ENCODE data around the gene RBM19. TPM values are rescaled to one million over a fixed set of nuclear protein-coding genes. Genes with fewer than 3 reads are reported as not detected.

Gene RBM19
- polyA plus RNA-seq, 2 of the 4 experiments (the other 2 are of a cell fraction): 16.0 to 18.6 TPM

GRCh38 chr12:113990250-113991223 lies 24.4 kb upstream of the RBM19 start:
- CTCF ChIA-PET: interaction anchor here (0.5 to 3.0 kb wide), 4 partner anchors 10 to 518 kb away, joined by 4 to 15 read pairs (median 4); no protein-coding TSS in a partner anchor
- ATAC-seq: no peak

GRCh38 chr12:113988976-113989375 lies 22.9 kb upstream of the RBM19 start:
- FAIRE-seq (no peak), ATAC-seq (no peak), DNase-seq (ENCODE audit: low read depth in 1 of 2, low spot score in 1 of 2) (no peak)
- ChIA-PET POLR2A (no interaction called here), CTCF (interaction anchor here (1.0 to 1.1 kb wide), 2 partner anchors 8 to 1929 kb away, joined by 3 read pairs; no protein-coding TSS in a partner anchor)
- Histone ChIP-seq H3K4me2 (no peak overlapping the region), H3K4me3 (no peak overlapping the region), H3K9me3 (no peaks in the 10 kb centered on the region), H3K27ac (no peak overlapping the region), H3K4me1 (no peaks in the 10 kb centered on the region)
- WGBS (ENCODE audit: missing lambda C conversion rate): 3% methylated on average over 4 of the region's 4 CpGs
- TF ChIP-seq ESRRA (IDR thresholded peaks at IDR 0.05; ENCODE audit: borderline replicate concordance, low read length) (no peak), SMC3 (IDR thresholded peaks at IDR 0.05) (no peak), HOXB13 (CRISPR knock-in tag; IDR thresholded peaks at IDR 0.05; ENCODE audit: low read depth) (no peak), MAFK (IDR thresholded peaks at IDR 0.05; ENCODE audit: partially characterized antibody) (no peak), MAZ (IDR thresholded peaks at IDR 0.05; ENCODE audit: borderline replicate concordance, low read depth, low read length) (no peak), NR3C1 (IDR thresholded peaks at IDR 0.05) (no peak), FOSL2 (IDR thresholded peaks at IDR 0.05) (no peak), FOSL2 (CRISPR knock-in tag; IDR thresholded peaks at IDR 0.05) (no peak), MYC (IDR thresholded peaks at IDR 0.05; ENCODE audit: borderline replicate concordance, low read length) (no peak), KDM5A (IDR thresholded peaks at IDR 0.05) (no peak), TP53 (CRISPR knock-in tag; IDR thresholded peaks at IDR 0.05) (no peak), ZNF302 (CRISPR knock-in tag; IDR thresholded peaks at IDR 0.05) (no peak), E2F6 (IDR thresholded peaks at IDR 0.05; ENCODE audit: borderline replicate concordance, low read depth) (no peak)

More at GRCh38 chr12:113990250-113991223, 24.4 kb upstream of the RBM19 start:
- no peak for DNase-seq (ENCODE audit: low read depth in 1 of 2, low spot score in 1 of 2)
- H3K4me2 ChIP-seq: no peak overlapping the region
- H3K4me3 ChIP-seq: no peak overlapping the region
- H3K4me1 ChIP-seq: no peaks in the 10 kb centered on the region
- POLR2A ChIA-PET: no interaction called here
- TF ChIP-seq TP53 (CRISPR knock-in tag; IDR thresholded peaks at IDR 0.05) (no peak), FOSL2 (IDR thresholded peaks at IDR 0.05) (no peak), FOSL2 (CRISPR knock-in tag; IDR thresholded peaks at IDR 0.05) (no peak), JUN (IDR thresholded peaks at IDR 0.05) (no peak)
- 8% methylated on average over 10 of the region's 10 CpGs for WGBS (ENCODE audit: missing lambda C conversion rate)
- no peak for FAIRE-seq
- no peaks in the 10 kb centered on the region for H3K9me3 ChIP-seq
- H3K27ac ChIP-seq: no peak overlapping the region

GRCh38 chr12:113988064-113988451 lies 21.9 kb upstream of the RBM19 start:
- 12% methylated on average over 4 of the region's 4 CpGs for WGBS (ENCODE audit: missing lambda C conversion rate)
- H3K4me1 ChIP-seq: no peaks in the 10 kb centered on the region
- DNase-seq (ENCODE audit: low read depth in 1 of 2, low spot score in 1 of 2): no peak
- H3K27ac ChIP-seq: no peak overlapping the region
- ATAC-seq: no peak
- POLR2A ChIA-PET: no interaction called here
- no peak overlapping the region for H3K4me2 ChIP-seq
- no peak for FAIRE-seq
- TF ChIP-seq RCOR1 (IDR thresholded peaks at IDR 0.05; ENCODE audit: low read depth, low read length) (no peak), PBX3 (IDR thresholded peaks at IDR 0.05) (no peak), KDM1A (IDR thresholded peaks at IDR 0.05; ENCODE audit: low read depth) (no peak), EHF (CRISPR knock-in tag; IDR thresholded peaks at IDR 0.05) (no peak), SREBF2 (IDR thresholded peaks at IDR 0.05) (no peak), RNF2 (IDR thresholded peaks at IDR 0.05; ENCODE audit: borderline replicate concordance, low read depth) (no peak)
- no peaks in the 10 kb centered on the region for H3K9me3 ChIP-seq
- CTCF ChIA-PET: interaction anchor here (1.1 kb wide), 1 partner anchor 1930 kb away, joined by 3 read pairs; no protein-coding TSS in a partner anchor
- no peak overlapping the region for H3K4me3 ChIP-seq

Measured in A549 (cell line).